ENCODE data around the gene FXR2. TPM values are rescaled to one million over a fixed set of nuclear protein-coding genes. Genes with fewer than 3 reads are reported as not detected.

Gene FXR2
- total RNA-seq, 1 experiment from 2014 or later: 49.7 TPM

DNA sequence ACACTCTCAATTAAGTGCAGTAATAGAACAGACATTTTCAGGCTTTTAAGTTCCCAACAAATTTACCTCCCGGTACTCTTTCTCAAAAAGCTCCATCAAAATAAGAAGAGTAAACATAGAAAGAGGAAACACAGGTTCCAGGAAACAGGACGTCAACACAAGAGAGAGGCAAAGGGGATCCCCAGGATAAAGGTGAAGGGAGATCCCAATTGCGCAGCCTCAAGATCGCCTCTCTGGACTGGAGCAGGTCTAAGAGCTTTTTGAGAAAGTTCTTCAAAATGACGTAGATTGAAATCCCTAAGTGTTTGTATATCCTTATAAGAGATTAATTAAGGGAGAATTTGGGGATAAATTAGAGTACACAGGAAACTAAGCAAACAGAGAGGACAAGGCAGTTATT, 3.9 kb upstream of the FXR2 start (continued):
- TF ChIP-seq CTCF (IDR thresholded peaks at IDR 0.05 in 2 of 3, conservative IDR thresholded peaks at IDR 0.05 in 1 of 3; ENCODE audit: borderline replicate concordance in 1 of 3, insufficient read depth in 1 of 3, low read depth in 2 of 3, low read length in 2 of 3) (no peak), REST (IDR thresholded peaks at IDR 0.05; ENCODE audit: low read depth) (no peak), ELF1 (IDR thresholded peaks at IDR 0.05; ENCODE audit: borderline replicate concordance, low read depth) (no peak), CEBPB (IDR thresholded peaks at IDR 0.05; ENCODE audit: low read depth) (no peak)

GRCh38 chr17:7615265-7615747, 609 bp upstream of the FXR2 start:
- peak overlapping the region; percentile 70 for H3K4me2 ChIP-seq (ENCODE audit: low read length)
- ATAC-seq (peak; percentile 2; the same call in 1 of the 2 replicates), DNase-seq (ENCODE audit: low read depth, low spot score) (no peak)
- H3K9ac ChIP-seq (ENCODE audit: low read length): peak overlapping the region; percentile 53
- ChIA-PET RAD21 (ENCODE audit: low non-redundant PET in 1 of 2, low total read pairs in 2 of 2, uncharacterized antibody in 2 of 2, unreplicated experiment in 2 of 2) (interaction anchor here in 1 of 2 experiments (0.7 to 1.0 kb wide), 2 partner anchors 71 to 139 kb away, joined by 3 read pairs; no protein-coding TSS in a partner anchor), CTCF (interaction anchor here (1.0 to 2.1 kb wide), 6 partner anchors 9 to 72 kb away, joined by 3 to 16 read pairs (median 4); partner anchors contain the start of genes MPDU1, SAT2, TP53 and WRAP53), POLR2A (interaction anchor here (0.8 to 2.5 kb wide), 5 partner anchors 12 to 72 kb away, joined by 4 to 27 read pairs (median 7); partner anchors contain the start of genes MPDU1, SAT2, SHBG and TP53)
- no peaks in the 10 kb centered on the region for H3K9me3 ChIP-seq (ENCODE audit: control insufficient read depth in 1 of 2, insufficient read depth in 1 of 2, low read depth in 1 of 2, low read length in 2 of 2)
- H3K4me3 ChIP-seq (replicated peaks in 1 of 2; ENCODE audit: low read depth in 1 of 2, low read length in 2 of 2): peak overlapping the region; percentile 42 to 49
- H3K4me1 ChIP-seq (ENCODE audit: control insufficient read depth in 1 of 2, insufficient read depth in 2 of 2, low read length in 2 of 2): peaks cover 12 to 22% of the 10 kb centered on the region in 2 experiments
- intact Hi-C loops (cut with micrococcal nuclease): loop anchor here (2.0 kb wide), 1 partner anchor 71 kb away; the partner anchor contains the start of gene TP53
- peak overlapping the region; percentile 75 for H3K27ac ChIP-seq (ENCODE audit: low read depth, low read length)
- H3K36me3 ChIP-seq (ENCODE audit: control insufficient read depth in 1 of 2, insufficient read depth in 2 of 2, low read length in 2 of 2): peaks cover 7 to 17% of the 10 kb centered on the region in 2 experiments
- no TSS peak for BruUV-seq (replicated peaks)
- H3K9me2 ChIP-seq (ENCODE audit: insufficient read depth): no peaks in the 10 kb centered on the region
- no peaks in the 10 kb centered on the region for H3K27me3 ChIP-seq (ENCODE audit: insufficient read depth, low read length)
- H4K20me1 ChIP-seq (ENCODE audit: insufficient read depth): no peaks in the 10 kb centered on the region
- TF ChIP-seq CBX3 (IDR thresholded peaks at IDR 0.05; ENCODE audit: low read depth) (no peak), POLR2A (IDR thresholded peaks at IDR 0.05; ENCODE audit: borderline replicate concordance, extremely low read depth, insufficient read depth, insufficient read length) (peak; percentile 32)
- H3K79me2 ChIP-seq (ENCODE audit: insufficient read depth, low read length): peaks cover 40% of the 10 kb centered on the region
- H2AFZ ChIP-seq (ENCODE audit: low read depth, low read length, poor library complexity, severe bottlenecking): no peak overlapping the region
